HG03460 (cell line): ENCODE results near the gene COBL.

Experiments
- ATAC-seq: cut with Tn5 transposase; IDR thresholded peaks from one replicate; pipeline ENCODE4 v1.9.1; 2021; ENCODE audit not compliant: unreplicated experiment

Gene COBL

GRCh38 chr7:51029701-51030191, 286.9 kb downstream of the COBL start:
- ATAC-seq, result no peak

DNA sequence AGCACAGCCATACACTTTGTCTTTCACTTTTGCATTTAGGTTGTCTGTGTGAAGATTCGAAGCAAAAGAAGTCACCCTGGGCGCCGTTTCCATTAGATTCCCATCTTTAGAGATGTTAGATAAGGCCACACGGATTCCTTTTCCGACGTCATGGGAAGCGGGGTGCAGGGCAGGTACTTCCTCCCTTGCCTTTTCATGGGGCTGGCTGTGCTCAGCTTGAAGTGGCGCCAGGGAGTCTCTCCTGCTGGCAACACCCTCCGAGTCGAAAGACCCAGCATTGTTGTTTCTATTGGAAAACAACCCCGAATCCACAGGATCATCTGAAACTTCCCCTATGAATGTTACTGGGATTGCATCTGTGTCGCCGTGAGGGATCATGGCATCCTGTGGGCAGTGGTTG, 287.5 kb downstream of the COBL start:
- ATAC-seq, result no peak

GRCh38 chr7:51027935-51028830, 288.4 kb downstream of the COBL start:
- ATAC-seq, result no peak

DNA sequence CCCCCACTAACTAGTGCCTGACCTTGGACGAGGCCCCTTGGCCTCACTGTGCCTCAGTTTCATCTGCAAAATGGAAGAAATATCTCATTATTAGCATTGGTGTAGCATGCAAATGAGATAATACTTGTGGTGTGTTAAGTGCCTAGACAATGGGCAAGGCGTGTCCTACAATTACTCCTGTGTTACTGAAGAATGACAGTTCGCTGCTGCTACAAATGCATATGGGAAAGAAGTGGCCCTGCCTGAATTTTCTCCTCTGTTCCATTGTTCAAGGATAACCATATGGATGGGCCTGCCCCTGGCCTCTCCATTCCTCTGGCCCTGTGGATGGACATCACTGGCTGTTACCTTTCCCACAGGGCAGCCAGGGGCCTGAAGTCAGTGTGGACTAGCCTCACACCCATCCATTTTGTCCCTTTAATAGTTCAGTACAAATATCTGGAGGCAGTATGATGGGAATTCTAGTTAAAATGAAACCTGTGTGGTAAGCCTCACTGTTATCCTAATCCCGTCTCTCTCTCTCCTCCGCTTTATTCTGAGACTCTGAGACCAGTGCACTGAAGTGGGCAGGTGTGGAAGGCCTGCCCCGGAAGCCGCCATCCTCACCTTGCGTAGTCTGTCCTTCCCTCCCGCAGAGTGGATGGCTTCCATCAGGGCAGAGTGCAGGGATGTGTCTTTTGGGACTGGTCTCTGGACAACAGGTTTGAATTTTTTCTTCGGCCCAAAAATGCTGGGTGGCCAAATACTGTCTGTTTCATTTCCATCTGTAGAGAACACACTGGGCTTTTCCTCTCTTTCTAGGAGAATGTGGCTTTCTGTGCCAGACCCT, 289.3 kb downstream of the COBL start:
- no peak for ATAC-seq

GRCh38 chr7:51026341-51026740, 290.3 kb downstream of the COBL start:
- no peak for ATAC-seq

DNA sequence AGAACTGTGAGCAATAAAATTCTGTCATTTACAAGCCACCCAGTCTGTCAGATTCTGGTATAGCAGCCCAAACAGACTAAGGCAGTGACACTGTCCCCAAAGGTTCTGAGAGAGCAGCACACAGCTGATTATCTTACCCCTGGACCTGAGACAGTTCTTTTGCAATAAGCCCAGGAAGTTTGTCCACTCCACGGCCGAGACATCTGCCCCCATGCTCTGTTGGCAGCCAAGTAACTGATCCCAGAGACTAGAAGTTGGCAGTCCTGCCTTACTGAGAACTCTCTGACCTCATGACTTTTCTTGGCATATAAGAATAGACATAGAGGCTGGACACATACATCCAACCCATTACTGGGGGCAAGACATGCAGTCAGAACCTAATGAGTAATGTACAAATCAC, 290.9 kb downstream of the COBL start:
- ATAC-seq, result no peak

- ATAC-seq, result no peak
Measured at GRCh38 chr7:51024867-51025266, 291.7 kb downstream of the COBL start.

GRCh38 chr7:51023547-51023946, 293.1 kb downstream of the COBL start:
- no peak for ATAC-seq

GRCh38 chr7:51022821-51023220, 293.8 kb downstream of the COBL start:
- no peak for ATAC-seq

DNA sequence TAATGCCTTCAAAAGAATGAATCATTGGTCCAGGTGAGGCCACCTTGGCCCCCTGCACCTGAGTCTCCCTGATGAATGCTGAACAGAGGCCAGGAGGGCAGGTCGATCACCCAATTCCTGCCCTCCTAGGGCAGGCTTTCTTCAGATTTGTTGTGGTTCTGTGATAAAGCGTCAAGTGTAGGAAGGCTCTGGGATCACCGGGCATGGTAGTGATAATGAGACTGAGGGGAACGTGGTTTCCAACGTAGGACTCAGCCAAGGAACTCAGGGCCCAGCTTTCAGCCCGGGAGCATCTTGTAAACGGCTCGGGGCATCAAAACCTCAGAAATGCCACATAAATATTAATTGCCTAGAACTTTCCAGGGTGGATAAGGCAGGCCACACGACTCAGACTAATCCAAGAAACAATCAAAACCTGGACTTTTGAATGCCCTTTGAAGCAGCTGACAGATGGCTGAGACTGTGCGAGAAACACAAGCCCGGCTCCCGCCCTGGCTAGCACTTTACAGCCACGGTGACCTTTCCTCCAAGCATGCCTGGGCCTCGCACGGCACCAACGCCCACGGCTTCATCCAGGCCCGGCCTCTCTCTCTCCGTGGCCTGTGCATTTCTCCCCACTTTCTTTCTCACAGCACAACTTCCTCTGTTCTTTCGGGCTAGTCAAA, 294.6 kb downstream of the COBL start:
- no peak for ATAC-seq

GRCh38 chr7:51020944-51021343, 295.7 kb downstream of the COBL start:
- ATAC-seq, result no peak

DNA sequence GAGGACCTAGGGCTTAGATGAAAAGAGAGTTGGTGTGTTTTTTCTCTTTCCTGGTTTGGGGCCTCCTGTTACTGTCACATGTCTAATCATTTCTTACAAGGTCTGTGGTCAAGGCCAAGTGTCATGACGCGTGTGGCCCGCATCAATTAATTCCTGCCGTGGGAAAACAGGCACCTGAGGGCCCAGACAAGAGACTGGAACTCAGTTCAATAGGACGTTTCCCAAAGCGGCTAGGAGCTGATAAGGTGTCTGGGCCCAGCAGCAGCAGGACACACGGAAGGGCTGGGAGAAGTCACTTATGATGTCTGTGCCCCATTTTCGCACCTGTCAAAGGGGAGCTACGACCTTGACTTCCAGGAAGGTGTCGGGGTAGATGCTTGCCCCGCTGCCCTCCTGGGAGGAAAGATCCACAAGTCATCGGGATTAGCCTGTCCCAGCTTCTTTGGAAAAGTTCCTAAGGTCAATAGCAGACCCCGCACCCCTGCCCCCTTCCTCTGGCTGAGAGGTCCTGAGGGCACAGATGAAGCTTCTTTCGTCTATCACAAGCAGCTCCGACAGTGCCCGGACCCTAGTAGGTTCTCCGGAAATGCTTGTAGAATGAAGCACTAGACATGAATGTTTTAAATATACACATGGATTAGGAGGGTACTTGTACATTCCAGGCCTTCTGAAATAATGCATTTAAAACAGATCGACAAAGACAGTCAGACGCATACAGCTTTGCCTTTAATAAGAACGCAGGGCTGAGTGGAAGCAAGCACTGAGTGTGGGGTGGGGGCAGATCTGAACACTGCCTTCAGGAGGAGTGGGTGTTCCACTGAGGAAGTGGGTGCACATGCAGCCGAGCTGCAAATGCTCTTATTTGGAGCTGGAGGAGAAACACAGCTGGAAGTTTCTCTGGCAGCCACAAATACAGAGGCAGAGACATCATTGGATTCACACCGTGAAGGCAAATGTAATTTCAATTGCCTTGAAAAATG, 296.4 kb downstream of the COBL start:
- no peak for ATAC-seq

- ATAC-seq, result no peak
Measured at GRCh38 chr7:51019191-51019844, 297.3 kb downstream of the COBL start.

DNA sequence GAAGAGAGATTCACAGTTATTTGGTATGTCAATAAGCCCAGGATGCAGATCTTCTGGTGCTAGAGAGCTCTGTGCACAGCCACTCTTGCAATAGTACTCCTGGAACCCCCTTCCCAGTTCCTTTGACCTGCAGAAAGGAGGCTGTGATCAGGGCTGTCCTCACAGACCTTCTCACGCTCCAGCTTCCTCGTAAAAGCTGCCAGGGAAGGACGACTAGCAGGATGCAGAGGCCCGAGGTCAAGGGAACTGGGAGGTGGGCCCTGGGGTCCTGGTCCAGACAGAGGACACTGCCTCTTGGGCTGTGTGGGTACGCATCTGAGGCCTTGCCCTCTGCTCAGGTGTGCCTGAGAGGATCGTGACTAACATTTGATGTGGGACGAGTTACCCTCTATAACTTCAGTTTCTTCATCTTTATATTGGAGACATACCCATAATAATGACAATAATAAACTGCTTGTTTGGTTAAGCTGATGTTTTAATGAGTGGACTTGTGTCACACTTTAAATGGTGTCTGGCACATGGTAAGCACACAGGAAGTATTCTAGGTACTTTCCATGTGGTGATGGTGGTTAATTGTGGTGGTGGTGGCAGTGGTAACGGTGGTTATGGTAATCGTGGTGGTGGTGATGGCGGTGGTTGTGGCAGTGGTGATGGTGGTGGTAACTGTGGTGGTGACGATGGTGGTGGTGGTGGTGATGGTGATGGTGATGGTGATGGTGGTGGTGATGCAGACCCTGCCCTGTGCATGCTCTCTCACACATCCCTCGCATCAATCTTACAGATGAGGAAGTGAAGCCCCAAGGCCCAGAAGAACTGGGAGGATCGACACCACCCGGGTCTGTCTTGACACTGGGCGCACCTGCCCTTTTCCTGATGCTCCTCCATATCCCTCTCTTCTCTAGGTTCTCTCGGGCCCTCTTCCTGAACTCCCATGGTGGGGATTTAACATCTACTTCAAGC, 298.8 kb downstream of the COBL start:
- no peak for ATAC-seq

DNA sequence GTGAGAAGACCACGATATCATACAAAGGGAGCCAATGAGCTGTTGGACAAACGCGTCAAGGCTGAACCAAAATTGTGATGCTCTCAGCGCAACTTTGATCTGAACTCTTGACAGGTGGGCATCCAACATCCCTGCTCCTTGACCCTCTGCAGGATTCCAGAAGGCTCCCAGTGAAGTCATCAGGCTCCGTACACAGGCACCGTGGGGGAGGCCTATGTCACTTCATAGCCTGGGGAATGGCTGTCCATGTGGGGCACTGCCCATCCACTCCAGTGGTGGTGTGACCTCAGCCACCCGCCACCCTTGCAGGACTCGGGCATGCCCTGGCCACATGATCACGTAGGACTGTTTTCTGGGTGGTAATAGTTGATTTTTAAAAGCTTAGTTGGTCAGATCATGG, 300.1 kb downstream of the COBL start:
- no peak for ATAC-seq

- no peak for ATAC-seq
Measured at GRCh38 chr7:51015581-51015980, 301.0 kb downstream of the COBL start.

DNA sequence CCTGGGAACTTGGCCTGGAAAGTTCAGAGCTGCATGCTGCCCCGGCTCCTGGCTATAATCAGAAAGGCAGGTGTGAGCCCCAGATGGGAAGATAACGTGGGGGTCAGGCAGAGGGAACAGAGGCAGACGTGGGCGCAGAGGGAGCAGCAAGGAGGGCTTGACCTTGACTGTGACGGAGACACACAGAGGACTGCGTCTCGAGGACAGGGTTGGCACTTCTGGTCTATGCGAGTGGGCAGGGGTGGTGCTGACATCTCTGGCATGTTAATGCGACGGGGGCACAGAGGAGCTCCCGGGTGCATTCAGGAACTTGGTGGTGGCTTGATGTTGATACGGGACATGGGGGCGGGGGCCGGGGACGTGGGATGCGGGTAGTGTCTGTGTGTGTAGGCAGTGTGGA, 301.8 kb downstream of the COBL start:
- ATAC-seq, result no peak

DNA sequence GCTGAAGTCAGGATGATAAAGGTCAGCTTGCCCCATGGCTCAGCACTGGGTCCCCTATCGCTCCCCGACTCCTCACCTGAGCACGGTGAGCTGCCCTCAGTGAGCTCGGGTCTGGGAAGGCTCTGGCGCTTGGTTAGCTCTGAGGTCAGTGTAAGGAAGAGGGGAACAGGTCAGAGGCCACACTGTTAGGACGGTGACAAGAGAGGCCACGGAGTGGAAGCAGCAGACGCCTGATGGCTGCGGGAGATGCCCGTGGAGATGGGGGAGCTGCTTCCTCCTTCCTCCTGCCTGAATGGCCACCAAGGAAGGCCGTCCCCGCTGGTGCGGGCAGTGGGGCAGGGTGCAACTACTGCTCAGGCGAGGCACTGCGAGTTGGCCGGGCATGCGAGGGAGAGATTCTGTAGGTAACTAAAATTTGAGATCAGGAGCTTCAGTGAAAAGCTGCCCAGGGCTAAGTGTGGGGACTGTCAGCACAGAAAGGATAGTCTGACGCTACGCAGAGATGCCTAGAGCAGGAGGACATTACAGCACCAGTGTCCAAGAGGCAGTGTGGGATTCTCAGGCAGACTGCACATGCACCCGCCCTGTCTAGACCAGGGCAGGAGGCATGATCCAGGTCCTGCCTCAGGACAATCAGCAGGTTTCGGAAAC, 302.6 kb downstream of the COBL start:
- no peak for ATAC-seq
